Brain microvascular endothelial cell (primary cell): Measurements from ENCODE around the gene CUTC.

Experiments used
- DNase-seq: peaks from one replicate; pipeline ENCODE4 v3.0.0-alpha.2; 2020
- H3K27ac ChIP-seq: fragments of 250-450 bp; sonication (Bioruptor Pico); 2 replicates; pipeline ENCODE4 v1.5.1; 2020; ENCODE audit warnings: mild to moderate bottlenecking, moderate library complexity
- H3K27me3 ChIP-seq: fragments of 250-450 bp; sonication (Bioruptor Pico); replicated peaks from 2 replicates; pipeline ENCODE4 v1.5.1; 2020; ENCODE audit warnings: mild to moderate bottlenecking
- H3K36me3 ChIP-seq: fragments of 250-450 bp; sonication (Bioruptor Pico); replicated peaks from 2 replicates; pipeline ENCODE4 v1.5.1; 2020; ENCODE audit warnings: mild to moderate bottlenecking
- H3K4me3 ChIP-seq: 2 replicates; pipeline ENCODE4 v1.5.1; 2011; ENCODE audit warnings: low read depth, mild to moderate bottlenecking, control low read depth, low read length, moderate library complexity
- CTCF ChIP-seq: IDR thresholded peaks from 2 replicates; pipeline ENCODE4 v1.5.1; 2011; ENCODE audit warnings: low read depth, mild to moderate bottlenecking, moderate library complexity, low read length, control low read depth, inconsistent platforms; ENCODE audit errors: missing control alignments
- in situ Hi-C: cut with HindIII; loops from 2 replicates; pipeline ENCODE4 v1.10.0; 2017; ENCODE audit warnings: low sequenced_read_pairs, low pct_ligation_motif_present

The CUTC gene

GRCh38 chr10:99785646-99786045 lies 53.6 kb downstream of the CUTC start:
- in situ Hi-C loops: no loop called here
- DNase-seq: no peak
- Histone ChIP-seq H3K27me3 (no peaks in the 10 kb centered on the region), H3K4me3 (no peak overlapping the region), H3K36me3 (no peaks in the 10 kb centered on the region), H3K27ac (no peak overlapping the region)
- TF ChIP-seq CTCF: no peak

- Histone ChIP-seq H3K27me3 (no peaks in the 10 kb centered on the region), H3K4me3 (no peak overlapping the region), H3K27ac (no peak overlapping the region), H3K36me3 (no peaks in the 10 kb centered on the region)
- DNase-seq: no peak
- TF ChIP-seq CTCF: no peak
- in situ Hi-C loops: no loop called here
Observed at GRCh38 chr10:99787311-99787710, 55.3 kb downstream of the CUTC start.

- no peak for TF ChIP-seq CTCF
- H3K27ac ChIP-seq: no peak overlapping the region
- H3K36me3 ChIP-seq: no peaks in the 10 kb centered on the region
- DNase-seq: no peak
- H3K27me3 ChIP-seq: no peaks in the 10 kb centered on the region
- no peak overlapping the region for H3K4me3 ChIP-seq
- in situ Hi-C loops: no loop called here
Observed at GRCh38 chr10:99787782-99788445, 55.9 kb downstream of the CUTC start.

GRCh38 chr10:99788598-99789256 lies 56.7 kb downstream of the CUTC start:
- no peaks in the 10 kb centered on the region for H3K36me3 ChIP-seq
- H3K27me3 ChIP-seq: no peaks in the 10 kb centered on the region
- no peak for TF ChIP-seq CTCF
- no peak overlapping the region for H3K4me3 ChIP-seq
- H3K27ac ChIP-seq: no peak overlapping the region
- in situ Hi-C loops: no loop called here
- no peak for DNase-seq

GRCh38 chr10:99791831-99792230 lies 59.8 kb downstream of the CUTC start:
- Histone ChIP-seq H3K27me3 (no peaks in the 10 kb centered on the region), H3K36me3 (no peaks in the 10 kb centered on the region), H3K27ac (no peak overlapping the region), H3K4me3 (no peak overlapping the region)
- TF ChIP-seq CTCF: no peak
- DNase-seq: no peak
- in situ Hi-C loops: no loop called here

- H3K4me3 ChIP-seq: no peak overlapping the region
- in situ Hi-C loops: no loop called here
- no peaks in the 10 kb centered on the region for H3K27me3 ChIP-seq
Observed at GRCh38 chr10:99793819-99794218, 61.8 kb downstream of the CUTC start.

More at GRCh38 chr10:99793819-99794218, 61.8 kb downstream of the CUTC start:
- no peak for TF ChIP-seq CTCF
- DNase-seq: no peak
- H3K36me3 ChIP-seq: no peaks in the 10 kb centered on the region
- H3K27ac ChIP-seq: no peak overlapping the region
